A549 (cell line): ENCODE results near the gene SFRP4.
A peak's percentile ranks its signal among the peaks of the same experiment; 100 is the strongest.

Experiments used
- CTCF ChIP-seq: fragments of >200 bp; sonication (Bioruptor Twin); formaldehyde crosslinking; IDR thresholded peaks from 3 replicates; pipeline ENCODE4 v1.5.1; 2016
- E2F6 ChIP-seq: IDR thresholded peaks from 2 replicates; pipeline ENCODE4 v1.6.1; 2012; ENCODE audit warnings: low read depth, borderline replicate concordance
- EHMT2 ChIP-seq: fragments of 200-600 bp; sonication (generic); IDR thresholded peaks from 2 replicates; pipeline ENCODE4 v1.6.1; 2016; ENCODE audit warnings: antibody characterized with exemption, low read depth, mild to moderate bottlenecking, moderate library complexity
- ELK1 ChIP-seq: fragments of 150-350 bp; IDR thresholded peaks from 2 replicates; pipeline ENCODE4 v1.6.1; 2014; ENCODE audit warnings: low read depth, mild to moderate bottlenecking, low read length
- EP300 ChIP-seq, 2 experiments: fragments of >200 bp; sonication (Bioruptor Twin); formaldehyde crosslinking; IDR thresholded peaks; 2 replicates in 1 of 2; 3 replicates in 1 of 2; pipeline ENCODE4 v1.6.1; 2016 to 2017
- FOSL2 ChIP-seq, 2 experiments: fragments of 450-650 bp in 1 of 2; fragments of >200 bp in 1 of 2; sonication (Bioruptor Twin) in 1 of 2; formaldehyde crosslinking; IDR thresholded peaks; 2 replicates each; pipeline versions ENCODE4 v1.5.0 to v1.6.1; 2016 to 2020; ENCODE audit warnings: mild to moderate bottlenecking in 1 of 2, moderate library complexity in 1 of 2
- PHF8 ChIP-seq: fragments of 200-600 bp; sonication (generic); IDR thresholded peaks from 2 replicates; pipeline ENCODE4 v1.6.1; 2016; ENCODE audit warnings: low read depth, mild to moderate bottlenecking, antibody characterized with exemption, moderate library complexity, borderline replicate concordance
- POLR2A ChIP-seq: IDR thresholded peaks from 2 replicates; pipeline ENCODE4 v1.6.1; 2012; ENCODE audit warnings: mild to moderate bottlenecking, low read length
- POLR2AphosphoS2 ChIP-seq: conservative IDR thresholded peaks from 2 replicates; pipeline ENCODE4 v1.6.1; 2012; ENCODE audit warnings: low read length, improper control_type of control experiment, inconsistent platforms
- REST ChIP-seq: fragments of 200-600 bp; sonication (generic); IDR thresholded peaks from 2 replicates; pipeline ENCODE4 v1.6.1; 2016; ENCODE audit warnings: antibody characterized with exemption, mild to moderate bottlenecking, moderate library complexity

GRCh38 chr7:37920849-37921805 lies 4.5 kb upstream of the SFRP4 start:
- TF ChIP-seq E2F6 (no peak), ELK1 (no peak), CTCF (peak; percentile 21; the same call in 1 of the 3 replicates), PHF8 (peak; percentile 21; the same call in 1 of the 2 replicates), EHMT2 (no peak), POLR2A (peak; percentile 54), EP300 (IDR thresholded peaks at IDR 0.05) (no peak), FOSL2 (IDR thresholded peaks at IDR 0.05) (no peak), FOSL2 (CRISPR knock-in tag; IDR thresholded peaks at IDR 0.05) (0 out of 2 replicates have a peak, but pooled peaks have one; percentile 6), REST (no peak), POLR2AphosphoS2 (no peak)
